ENCODE results near the gene PPP1R9B.

The PPP1R9B gene

GRCh38 chr17:50172936-50173334 lies 22.5 kb upstream of the PPP1R9B start:
- DNase-seq = no peak

DNA sequence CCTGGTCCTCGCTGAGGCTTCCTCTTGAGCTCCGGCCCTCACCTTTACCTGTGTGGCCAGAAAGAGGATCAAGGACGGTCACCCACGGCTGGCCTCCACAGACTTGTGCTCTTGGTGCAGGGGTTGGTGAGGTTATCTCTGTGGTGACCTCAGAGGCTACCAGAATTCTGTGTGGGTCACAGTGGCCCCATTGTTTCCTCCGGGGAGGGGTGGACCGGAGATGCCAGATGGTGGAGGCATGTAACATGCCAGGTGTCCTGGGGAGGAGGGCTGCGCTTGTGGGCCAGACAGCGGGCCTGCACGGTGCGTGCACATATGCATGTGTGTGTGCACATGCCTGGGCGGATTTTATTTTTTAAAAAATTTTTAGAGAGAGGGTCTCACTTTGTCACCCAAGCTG lies 21.7 kb upstream of the PPP1R9B start:
- no peak for DNase-seq

GRCh38 chr17:50171371-50172071 lies 21.0 kb upstream of the PPP1R9B start:
- DNase-seq = no peak

GRCh38 chr17:50170662-50171370 lies 20.3 kb upstream of the PPP1R9B start:
- DNase-seq = no peak

DNA sequence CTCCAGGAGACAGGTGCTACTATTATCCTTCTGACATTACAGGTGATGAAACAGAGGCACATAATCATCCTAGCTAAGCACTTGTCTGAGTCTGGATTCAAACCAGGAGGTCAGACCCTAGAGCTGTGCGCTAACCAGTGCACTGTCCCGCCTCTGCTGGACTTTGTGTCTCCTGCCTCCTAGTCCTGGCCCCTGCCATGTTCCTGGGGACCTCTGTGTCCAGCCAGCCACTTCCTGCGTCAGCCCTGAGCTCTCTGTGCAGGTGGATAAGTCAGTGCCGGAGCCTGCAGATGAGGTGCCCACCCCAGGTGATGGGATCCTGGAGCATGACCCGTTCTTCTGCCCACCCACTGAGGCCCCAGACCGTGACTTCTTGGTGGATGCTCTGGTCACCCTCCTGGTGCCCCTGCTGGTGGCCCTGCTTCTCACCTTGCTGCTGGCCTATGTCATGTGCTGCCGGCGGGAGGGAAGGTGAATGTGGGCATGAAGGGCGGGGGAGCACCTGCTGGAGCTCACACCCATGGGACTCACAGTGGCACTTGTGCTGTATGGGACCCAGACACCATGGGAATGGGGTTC lies 19.5 kb upstream of the PPP1R9B start:
- DNase-seq = no peak

DNA sequence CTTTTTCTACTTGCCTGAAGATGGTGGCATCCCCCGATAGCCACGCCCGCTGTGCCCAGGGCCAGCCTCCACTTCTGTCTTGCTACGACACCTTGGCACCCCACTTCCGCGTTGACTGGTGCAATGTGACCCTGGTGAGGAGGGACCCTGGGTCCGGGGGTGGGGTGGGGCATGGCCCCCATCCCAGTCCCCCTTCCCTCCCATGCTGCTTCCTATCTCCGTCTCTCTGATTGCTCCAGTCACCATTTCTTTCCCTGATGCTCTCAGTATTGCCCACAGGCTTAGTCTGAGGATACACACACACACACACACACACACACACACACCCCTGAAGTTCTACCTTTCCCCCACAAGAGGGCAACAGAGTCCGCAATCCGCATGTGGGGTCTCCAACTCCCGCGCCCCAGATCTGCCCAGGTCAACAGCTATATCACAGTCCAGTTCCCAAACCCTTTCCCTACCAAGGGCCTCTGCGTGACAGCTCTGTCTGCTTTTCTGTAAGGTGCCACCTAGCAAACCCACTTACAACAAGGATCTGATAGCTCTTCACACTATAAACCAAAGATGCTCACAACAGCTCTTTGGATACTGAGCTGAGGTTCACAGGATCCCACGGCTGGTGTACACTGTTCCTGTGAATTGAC lies 18.8 kb upstream of the PPP1R9B start:
- no peak for DNase-seq

GRCh38 chr17:50168319-50168718 lies 17.8 kb upstream of the PPP1R9B start:
- no peak for DNase-seq

- DNase-seq = no peak
Measured at GRCh38 chr17:50167371-50167770, 16.9 kb upstream of the PPP1R9B start.

DNA sequence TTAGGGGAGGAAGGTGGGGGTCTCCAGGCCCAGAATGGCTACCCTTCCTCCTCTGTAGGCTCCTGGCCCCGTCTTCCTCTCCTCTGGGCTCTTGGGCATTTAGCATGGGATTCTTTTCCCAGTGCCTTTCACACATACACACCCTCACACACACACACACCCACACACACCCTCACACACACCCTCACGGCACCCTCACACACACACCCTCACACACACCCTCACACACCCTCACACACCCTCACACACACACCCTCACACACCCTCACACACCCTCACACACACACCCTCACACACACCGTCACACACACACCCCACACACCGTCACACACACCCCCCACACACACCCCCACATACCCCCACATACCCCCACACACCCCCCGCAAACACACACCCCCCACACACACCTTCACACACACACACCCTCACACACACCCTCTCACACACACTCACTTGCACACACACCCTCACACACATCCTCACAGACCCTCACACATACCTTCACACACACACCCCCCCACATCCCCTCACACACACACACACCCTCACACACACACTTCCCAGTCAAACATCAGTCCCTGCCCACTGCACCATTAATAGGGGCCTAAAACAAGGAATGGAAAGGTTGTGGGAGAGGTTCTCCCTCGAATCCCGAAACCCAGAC lies 16.2 kb upstream of the PPP1R9B start:
- no peak for DNase-seq

GRCh38 chr17:50165867-50166517 lies 15.5 kb upstream of the PPP1R9B start, which contains the start of gene SGCA:
TSS of gene SGCA (plus strand) at chr17:50166005. CDS start at chr17:50166041, 36 bp downstream.
- DNase-seq = no peak

DNA sequence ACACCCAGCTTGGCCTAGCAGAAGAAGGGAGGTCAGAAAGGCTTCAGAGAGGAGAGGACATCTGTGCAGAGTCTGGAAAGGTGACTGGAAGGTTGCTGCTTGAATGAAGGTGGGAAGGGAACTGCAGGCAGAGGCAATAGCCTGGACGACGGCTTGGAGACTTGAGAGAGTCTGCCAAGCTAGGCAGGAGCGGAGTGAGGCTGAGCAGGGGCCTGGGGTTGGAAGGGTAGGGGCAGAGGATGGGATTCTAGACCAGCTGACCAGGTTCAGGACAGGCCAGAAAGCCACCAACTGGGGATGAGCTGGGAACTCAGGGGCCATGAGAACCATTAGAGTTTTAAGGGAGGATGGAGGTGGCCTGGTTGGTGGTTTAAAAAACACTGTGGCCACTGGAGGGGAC lies 15.0 kb upstream of the PPP1R9B start:
- DNase-seq = no peak

GRCh38 chr17:50165066-50165465 lies 14.6 kb upstream of the PPP1R9B start:
- no peak for DNase-seq

DNA sequence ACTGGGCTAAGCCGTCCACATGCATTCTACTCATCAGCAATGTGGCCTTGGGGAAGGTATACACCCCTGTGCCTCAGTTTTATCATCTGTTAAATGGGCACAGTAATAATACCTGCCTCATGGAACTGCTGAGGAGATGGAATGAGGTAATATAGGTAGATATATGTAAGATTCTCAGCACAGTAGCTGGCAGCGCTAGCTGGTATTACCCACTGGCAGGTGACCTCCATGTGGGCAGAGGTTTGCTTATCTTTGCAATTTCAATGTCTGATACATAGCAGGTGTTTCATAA lies 14.2 kb upstream of the PPP1R9B start:
- DNase-seq = no peak

- no peak for DNase-seq
Measured at GRCh38 chr17:50163843-50164696, 13.6 kb upstream of the PPP1R9B start.

DNA sequence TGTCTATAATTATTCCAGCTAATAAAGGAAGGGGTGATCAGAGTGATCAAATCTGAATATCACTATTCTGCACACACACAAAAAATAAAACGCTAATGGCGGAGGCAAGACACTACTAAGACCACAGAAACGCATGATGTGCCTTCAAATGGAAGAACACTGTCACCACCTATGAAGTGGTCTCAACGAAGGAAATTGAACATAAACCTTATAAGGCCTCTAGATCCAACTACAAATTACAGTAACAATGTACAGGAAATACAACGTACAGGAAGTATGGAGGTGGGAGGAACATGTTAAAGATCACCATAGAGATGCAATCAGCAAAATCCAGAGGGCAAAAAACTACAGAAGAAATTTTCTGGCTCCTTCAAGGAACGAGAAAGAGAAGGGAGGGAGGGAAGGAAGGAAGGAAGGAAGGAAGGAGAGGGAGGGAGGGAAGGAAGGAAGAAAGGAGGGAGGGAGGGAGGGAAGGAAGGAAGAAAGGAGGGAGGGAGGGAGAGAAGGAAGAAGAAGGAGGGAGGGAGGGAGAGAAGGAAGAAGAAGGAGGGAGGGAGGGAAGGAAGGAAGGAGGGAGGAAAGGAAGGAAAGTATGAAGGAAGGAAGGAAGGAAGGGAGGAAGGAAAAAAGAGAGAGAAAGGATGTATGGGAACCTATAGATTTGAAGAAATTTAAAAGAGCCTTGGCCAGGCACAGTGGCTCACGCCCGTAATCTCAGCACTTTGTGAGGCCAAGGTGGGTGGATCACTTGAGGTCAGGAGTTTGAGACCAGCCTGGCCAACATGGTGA lies 12.2 kb upstream of the PPP1R9B start:
- DNase-seq = no peak

- no peak for DNase-seq
Measured at GRCh38 chr17:50161911-50162288, 11.4 kb upstream of the PPP1R9B start.

DNA sequence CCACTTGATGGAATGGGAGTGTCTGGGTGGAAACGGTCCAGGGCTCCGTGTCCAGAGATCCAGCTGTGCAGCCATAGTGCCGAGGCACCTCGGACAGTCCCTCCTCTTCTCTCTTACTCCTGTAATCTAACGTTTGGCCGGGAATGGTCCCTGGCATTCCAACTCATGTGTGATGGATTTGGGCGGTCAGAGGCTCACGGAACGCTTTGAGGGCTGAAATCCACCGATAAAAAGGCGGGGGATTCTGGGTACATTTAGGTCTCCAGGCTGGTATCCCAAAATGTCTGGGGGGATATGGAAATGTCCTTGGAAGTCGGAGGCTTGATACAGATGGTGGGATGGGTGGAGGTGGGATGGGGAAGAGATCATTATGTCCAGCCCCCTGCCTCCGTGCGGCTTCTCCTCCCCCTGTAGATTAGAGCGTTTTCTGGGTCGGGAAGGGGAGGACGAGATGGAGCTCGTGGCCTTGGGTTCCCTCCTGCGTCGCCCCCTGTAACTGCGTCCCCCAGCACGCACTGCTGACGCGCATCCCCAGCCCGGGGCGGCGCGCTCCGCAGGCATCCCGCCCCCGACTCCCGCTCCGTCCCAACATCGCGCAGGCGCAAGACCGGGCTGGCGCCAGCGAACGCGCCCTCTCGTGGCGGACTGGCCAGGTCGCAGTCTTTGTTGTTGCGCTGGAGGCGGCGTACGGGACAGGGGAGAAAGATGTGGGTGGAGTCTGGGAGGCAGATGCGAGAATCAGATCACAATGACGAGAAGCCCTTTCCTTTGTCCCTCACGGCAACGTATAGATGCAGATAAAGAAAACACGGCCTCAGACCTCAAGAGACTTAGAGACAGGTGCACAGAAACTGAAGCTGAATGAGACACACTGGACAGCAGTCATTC lies 10.8 kb upstream of the PPP1R9B start:
- peak; percentile 54 for DNase-seq

- DNase-seq = no peak
Measured at GRCh38 chr17:50157891-50158290, 7.4 kb upstream of the PPP1R9B start.

GRCh38 chr17:50155115-50155819 lies 4.8 kb upstream of the PPP1R9B start:
- no peak for DNase-seq
